ENCODE measurements around the gene CREB3L4. TPM values are rescaled to one million over a fixed set of nuclear protein-coding genes. Genes with fewer than 3 reads are reported as not detected.
A peak's percentile ranks its signal among the peaks of the same experiment; 100 is the strongest.

CREB3L4 gene
- total and polyA plus RNA-seq, 2 of the 13 experiments (the other 11 are each of a cell fraction or from before 2014, with no cell fraction given), result 9.9 to 18.7 TPM

GRCh38 chr1:153922972-153923925, 44.5 kb upstream of the CREB3L4 start, which contains the start of gene GATAD2B (continued):
- no peak for TF ChIP-seq TP53 (CRISPR knock-in tag; conservative IDR thresholded peaks at IDR 0.05)
- peak; percentile 58; the same call in 1 of the 2 replicates for TF ChIP-seq TBX3 (IDR thresholded peaks at IDR 0.05; ENCODE audit: borderline replicate concordance)
- TF ChIP-seq PHF21A (CRISPR knock-in tag; IDR thresholded peaks at IDR 0.05), result peak; percentile 77; the same call in 1 of the 2 replicates
- no peak; the same call in 1 of the 2 replicates for TF ChIP-seq ETV6 (CRISPR knock-in tag; conservative IDR thresholded peaks at IDR 0.05)
- TF ChIP-seq NFYC (CRISPR knock-in tag; IDR thresholded peaks at IDR 0.05), result peak; percentile 93
- TF ChIP-seq ARID4A (CRISPR knock-in tag; IDR thresholded peaks at IDR 0.05; ENCODE audit: borderline replicate concordance), result peak; percentile 84
- no peak for TF ChIP-seq ZNF296 (CRISPR knock-in tag; conservative IDR thresholded peaks at IDR 0.05)
- peak; percentile 44; the same call in 1 of the 2 replicates for TF ChIP-seq GMEB1 (CRISPR knock-in tag; IDR thresholded peaks at IDR 0.05; ENCODE audit: borderline replicate concordance)
- TF ChIP-seq ERF (CRISPR knock-in tag; IDR thresholded peaks at IDR 0.05), result 0 out of 2 replicates have a peak, but pooled peaks have one; percentile 58
- TF ChIP-seq ZNF746 (CRISPR knock-in tag; IDR thresholded peaks at IDR 0.05), result no peak
- 0 out of 2 replicates have a peak, but pooled peaks have one; percentile 48 for TF ChIP-seq ZNF546 (CRISPR knock-in tag; conservative IDR thresholded peaks at IDR 0.05)
- no peak for TF ChIP-seq LCORL (IDR thresholded peaks at IDR 0.05)
- no peak; the same call in 1 of the 2 replicates for TF ChIP-seq LCORL (CRISPR knock-in tag; IDR thresholded peaks at IDR 0.05)
- TF ChIP-seq ZNF275 (CRISPR knock-in tag; IDR thresholded peaks at IDR 0.05; ENCODE audit: borderline replicate concordance), result peak; percentile 11; the same call in 1 of the 2 replicates
- 0 out of 2 replicates have a peak, but pooled peaks have one; percentile 46 for TF ChIP-seq ZNF543 (CRISPR knock-in tag; IDR thresholded peaks at IDR 0.05)
- TF ChIP-seq ZNF816 (CRISPR knock-in tag; IDR thresholded peaks at IDR 0.05; ENCODE audit: borderline replicate concordance), result 0 out of 2 replicates have a peak, but pooled peaks have one; percentile 51
- TF ChIP-seq IRF2 (CRISPR knock-in tag; IDR thresholded peaks at IDR 0.05), result peak; percentile 47; the same call in 1 of the 2 replicates
- TF ChIP-seq CC2D1A (CRISPR knock-in tag; IDR thresholded peaks at IDR 0.05), result no peak
- no peak for TF ChIP-seq FIP1L1 (IDR thresholded peaks at IDR 0.05; ENCODE audit: borderline replicate concordance, insufficient read depth, low read depth, low read length)
- no peak for TF ChIP-seq REL (CRISPR knock-in tag; conservative IDR thresholded peaks at IDR 0.05)
- no peak for TF ChIP-seq ZNF282 (IDR thresholded peaks at IDR 0.05; ENCODE audit: partially characterized antibody)
- TF ChIP-seq EHMT2 (IDR thresholded peaks at IDR 0.05; ENCODE audit: borderline replicate concordance, low read depth, low read length), result no peak

All from HepG2 (cell line).